NCI-H1092 treated with DMSO at 0.1 percent for 48 hours (cell line): ENCODE results near the gene REP15.
"Not testable (repeated sequence)": the region's sequence is repeated elsewhere in the genome, so short reads cannot be mapped to it uniquely, and the experiment has no call there.

Experiments used
- DNase-seq: peaks from one replicate; lab custom pipeline; 2025; lab: John Stamatoyannopoulos, UW

Gene REP15

GRCh38 chr12:27703720-27704452 lies 7.6 kb downstream of the REP15 start:
- DNase-seq: peak; percentile 29

GRCh38 chr12:27705263-27705662 lies 9.0 kb downstream of the REP15 start:
- no peak for DNase-seq

- DNase-seq: no peak
Measured at GRCh38 chr12:27707216-27707615, 11.0 kb downstream of the REP15 start.

GRCh38 chr12:27709212-27709931 lies 13.1 kb downstream of the REP15 start:
- no peak for DNase-seq

GRCh38 chr12:27709932-27710591 lies 13.8 kb downstream of the REP15 start:
- no peak for DNase-seq

- peak; percentile 86 for DNase-seq
Measured at GRCh38 chr12:27710592-27711316, 14.5 kb downstream of the REP15 start, which contains the start of gene MRPS35. TSS of gene MRPS35 (plus strand) at chr12:27710832. CDS start at chr12:27710844, 12 bp downstream.

GRCh38 chr12:27711317-27711682 lies 15.1 kb downstream of the REP15 start:
- DNase-seq: peak; percentile 73

GRCh38 chr12:27711967-27712366 lies 15.7 kb downstream of the REP15 start:
- no peak for DNase-seq

GRCh38 chr12:27723212-27723611 lies 27.0 kb downstream of the REP15 start:
- no peak for DNase-seq

- DNase-seq: no peak
Measured at GRCh38 chr12:27730097-27730588, 33.9 kb downstream of the REP15 start.

- no peak for DNase-seq
Measured at GRCh38 chr12:27732281-27732680, 36.0 kb downstream of the REP15 start.

- no peak for DNase-seq
Measured at GRCh38 chr12:27733052-27733656, 36.9 kb downstream of the REP15 start.

GRCh38 chr12:27733791-27734190 lies 37.5 kb downstream of the REP15 start:
- DNase-seq: no peak

GRCh38 chr12:27734321-27734720 lies 38.1 kb downstream of the REP15 start:
- not testable (repeated sequence) for DNase-seq

- DNase-seq: no peak
Measured at GRCh38 chr12:27743601-27744000, 47.4 kb downstream of the REP15 start.

- not testable (repeated sequence) for DNase-seq
Measured at GRCh38 chr12:27745734-27746133, 49.5 kb downstream of the REP15 start.
